Ovary (tissue), 9 donors: ENCODE results near the gene ELL2. TPM values are rescaled to one million over a fixed set of nuclear protein-coding genes. Genes with fewer than 3 reads are reported as not detected.

ENCODE experiments used
- DNase-seq, 5 donors: peaks; one replicate each; pipeline ENCODE4 v3.0.0-alpha.2; 2019 to 2020
- H3K27ac ChIP-seq, 2 donors: fragments of 200-600 bp; one replicate each; pipeline versions ENCODE4 v1.5.1 to v1.8.0; 2019 to 2022
- H3K27me3 ChIP-seq: fragments of 200-600 bp; one replicate; pipeline ENCODE4 v1.8.0; 2022
- H3K36me3 ChIP-seq: fragments of 200-600 bp; sonication (generic); one replicate; pipeline ENCODE4 v1.5.1; 2019
- H3K4me1 ChIP-seq: one replicate; pipeline ENCODE4 v1.8.1; 2013; ENCODE audit warnings: mild to moderate bottlenecking, moderate library complexity; ENCODE audit not compliant: insufficient read depth
- H3K4me3 ChIP-seq: fragments of 200-600 bp; sonication (generic); one replicate; pipeline ENCODE4 v1.5.1; 2017
- H3K9me3 ChIP-seq, 2 donors: fragments of 200-600 bp in 1 of 2; sonication (generic) in 1 of 2; one replicate each; pipeline versions ENCODE4 v1.5.1 to v1.8.1; 2013 to 2019; ENCODE audit warnings: mild to moderate bottlenecking in 1 of 2, moderate library complexity in 1 of 2
- EP300 ChIP-seq: sonication (generic); formaldehyde crosslinking; IDR thresholded peaks from one replicate; pipeline ENCODE4 v1.6.1; 2017; ENCODE audit warnings: antibody characterized with exemption
- POLR2A ChIP-seq: fragments of 450-650 bp; IDR thresholded peaks from one replicate; pipeline ENCODE4 v1.6.1; 2017; ENCODE audit warnings: antibody characterized with exemption, mild to moderate bottlenecking, moderate library complexity
- WGBS, 3 donors: extraction: QIAGEN DNeasy Blood & Tissue Kit in 1 of 3; methylation state at CpG; one replicate each; pipeline versions ENCODE4 v1.1.5 to v1.1.7; 2013 to 2017; 5-methylcytosine and 5-hydroxymethylcytosine counted together
- intact Hi-C, 4 donors: fragments of 100-400 bp; cut with DNase I; formaldehyde crosslinking; loops; one replicate each; pipeline versions ENCODE4 v1.11.0 to v1.15.1; 2022 to 2023
- polyA plus RNA-seq, 2 donors: library from polyadenylated mRNA; stranded (reverse); fragments of 200-250 nt in 1 of 2; fragments of 350-450 nt in 1 of 2; fragmentation: Illumina TruSeq in 1 of 2; extraction: RNeasy Lipid Tissue Mini Kit (QIAGEN cat#74804) in 1 of 2; gene quantifications; one replicate each; pipeline ENCODE4 v1.2.3, GENCODE V29; 2013 to 2014
- total RNA-seq, 7 donors: library from RNA; depleted of rRNA in 2 of 7; stranded (reverse); fragments of >200 nt in 2 of 7; fragmentation: NEBNext Ultra II Directional in 3 of 7; extraction: Animal tissue kit (Norgen Biotek cat#: 25700) in 3 of 7; gene quantifications; one replicate each; pipeline versions ENCODE4 v1.1.0 to v1.2.4, GENCODE V29; 2016 to 2023
- TF ChIP-seq, protein P1 (sequence below), 3 donors: fragments of 450-650 bp in 2 of 3; fragments of 200-600 bp in 1 of 3; IDR thresholded peaks; one replicate each; pipeline versions ENCODE4 v1.5.1 to v1.8.0; 2016 to 2022; ENCODE audit warnings: antibody characterized with exemption in 3 of 3, mild to moderate bottlenecking in 1 of 3
- donor health status: DM: no; HTN: no; CAD: no; lungs with moderate emphysema.
- donor health status: DM: no; HTN: no; CAD: no.
- donor health status: Bipolar disorder and iron deficiency.
- donor health status: DM: yes; HTN: yes; CAD: no.
- donor health status: DM: no; HTN: no; CAD: no.
- donor health status: DM: yes; HTN: yes; CAD: no.

ELL2 gene
- total and polyA plus RNA-seq, 9 donors: 7.2 to 73.2 (median 25.1) TPM

DNA sequence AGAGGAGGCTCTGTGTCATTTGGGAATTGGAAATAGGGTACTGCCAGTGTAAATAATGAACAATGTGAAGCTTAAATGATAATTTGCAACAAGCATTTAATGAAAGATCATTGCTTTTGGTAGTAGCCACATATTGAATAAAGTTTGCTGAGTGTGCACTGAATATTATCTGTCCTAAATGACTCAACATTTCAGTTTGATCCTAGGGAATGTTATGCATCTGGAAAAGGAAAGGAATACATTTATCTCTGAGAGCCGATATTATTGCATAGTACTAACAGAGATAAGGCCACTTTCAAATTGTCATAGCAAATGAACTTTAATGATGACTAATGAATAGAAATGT, 8.7 kb upstream of the ELL2 start:
- whole genome bisulfite sequencing, 3 donors: 58 to 77% (median 66%) methylated on average over 1 of the region's 1 CpG
- intact Hi-C loops: no loop called here
- no peaks in the 10 kb centered on the region for H3K4me1 ChIP-seq

DNA sequence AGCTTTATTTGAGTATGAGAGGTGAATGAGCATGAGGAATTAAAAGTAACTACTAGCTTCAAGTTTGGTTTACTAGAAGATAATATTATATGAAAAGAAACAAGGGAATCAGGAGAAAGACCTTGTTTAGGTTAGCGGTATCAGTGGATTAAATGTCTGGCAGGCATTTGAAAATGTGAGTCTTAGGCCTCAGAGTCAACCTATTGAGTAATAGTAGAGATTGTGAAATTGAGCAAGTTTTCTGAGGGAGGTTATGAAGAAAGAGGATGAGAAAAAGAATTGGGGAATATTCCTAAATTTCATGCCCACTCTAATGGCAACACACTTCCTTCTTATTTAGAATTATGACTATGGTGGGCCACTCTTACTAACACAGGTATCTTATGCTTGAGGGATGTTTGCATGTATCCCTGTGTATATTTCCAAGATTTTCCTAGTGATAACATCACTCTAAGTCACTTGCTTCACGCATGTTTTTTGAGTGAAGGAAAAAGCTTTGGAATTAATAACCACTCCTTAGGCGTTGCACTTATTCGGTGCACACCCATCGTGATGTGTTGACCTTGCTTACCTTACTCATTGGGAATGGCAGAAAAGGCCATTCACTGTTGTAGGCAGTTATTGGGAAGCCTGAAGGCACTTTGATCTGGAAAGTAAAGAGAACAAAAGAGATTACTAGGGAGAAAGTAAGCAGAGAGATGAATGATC, 8.2 kb upstream of the ELL2 start:
- no peak for DNase-seq
- no peaks in the 10 kb centered on the region for H3K36me3 ChIP-seq
- intact Hi-C loops: no loop called here
- H3K9me3 ChIP-seq: no peaks in the 10 kb centered on the region
- no peaks in the 10 kb centered on the region for H3K27me3 ChIP-seq
- 92 to 95% (median 94%) methylated on average over 5 of the region's 5 CpGs for WGBS, 3 donors
- no peak overlapping the region for H3K27ac ChIP-seq
- TF ChIP-seq EP300 (no peak), POLR2A (no peak)
- TF ChIP-seq, protein P1, sequence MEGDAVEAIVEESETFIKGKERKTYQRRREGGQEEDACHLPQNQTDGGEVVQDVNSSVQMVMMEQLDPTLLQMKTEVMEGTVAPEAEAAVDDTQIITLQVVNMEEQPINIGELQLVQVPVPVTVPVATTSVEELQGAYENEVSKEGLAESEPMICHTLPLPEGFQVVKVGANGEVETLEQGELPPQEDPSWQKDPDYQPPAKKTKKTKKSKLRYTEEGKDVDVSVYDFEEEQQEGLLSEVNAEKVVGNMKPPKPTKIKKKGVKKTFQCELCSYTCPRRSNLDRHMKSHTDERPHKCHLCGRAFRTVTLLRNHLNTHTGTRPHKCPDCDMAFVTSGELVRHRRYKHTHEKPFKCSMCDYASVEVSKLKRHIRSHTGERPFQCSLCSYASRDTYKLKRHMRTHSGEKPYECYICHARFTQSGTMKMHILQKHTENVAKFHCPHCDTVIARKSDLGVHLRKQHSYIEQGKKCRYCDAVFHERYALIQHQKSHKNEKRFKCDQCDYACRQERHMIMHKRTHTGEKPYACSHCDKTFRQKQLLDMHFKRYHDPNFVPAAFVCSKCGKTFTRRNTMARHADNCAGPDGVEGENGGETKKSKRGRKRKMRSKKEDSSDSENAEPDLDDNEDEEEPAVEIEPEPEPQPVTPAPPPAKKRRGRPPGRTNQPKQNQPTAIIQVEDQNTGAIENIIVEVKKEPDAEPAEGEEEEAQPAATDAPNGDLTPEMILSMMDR (IDR thresholded peaks at IDR 0.05): no peak
- no peak overlapping the region for H3K4me3 ChIP-seq
- H3K4me1 ChIP-seq: no peaks in the 10 kb centered on the region

More for the DNA sequence above, 8.7 kb upstream of the ELL2 start:
- DNase-seq: no peak
- H3K27ac ChIP-seq: no peak overlapping the region
- no peak overlapping the region for H3K4me3 ChIP-seq
- H3K9me3 ChIP-seq: no peaks in the 10 kb centered on the region
- TF ChIP-seq POLR2A: no peak
- no peaks in the 10 kb centered on the region for H3K36me3 ChIP-seq
- no peaks in the 10 kb centered on the region for H3K27me3 ChIP-seq

DNA sequence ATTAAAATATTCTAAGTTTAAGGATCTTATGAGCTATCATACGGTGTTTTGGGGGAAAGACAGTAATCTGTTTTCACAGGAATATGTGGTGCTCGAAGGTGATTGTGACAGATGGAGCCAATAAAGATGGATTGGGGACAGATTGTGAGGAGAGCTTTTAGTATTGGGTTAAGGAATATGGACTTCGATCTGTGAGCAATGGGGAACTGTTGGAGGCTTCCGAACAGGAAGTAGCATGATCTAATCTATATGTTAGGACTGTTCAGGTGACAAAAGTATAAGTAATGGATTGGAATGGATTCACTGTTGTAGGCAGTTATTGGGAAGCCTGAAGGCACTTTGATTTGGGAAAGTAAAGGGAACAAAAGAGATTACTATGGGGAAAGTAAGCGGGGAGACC, 7.4 kb upstream of the ELL2 start:
- Histone ChIP-seq H3K9me3 (no peaks in the 10 kb centered on the region), H3K27ac (no peak overlapping the region), H3K4me1 (no peaks in the 10 kb centered on the region), H3K36me3 (no peaks in the 10 kb centered on the region), H3K27me3 (no peaks in the 10 kb centered on the region), H3K4me3 (no peak overlapping the region)
- DNase-seq: no peak
- intact Hi-C loops: no loop called here
- TF ChIP-seq EP300 (no peak), POLR2A (no peak)
- TF ChIP-seq, protein P1 (IDR thresholded peaks at IDR 0.05): no peak
- 84 to 96% (median 93%) methylated on average over 5 of the region's 5 CpGs for WGBS, 3 donors

- peaks cover under 1% of the 10 kb centered on the region for H3K4me1 ChIP-seq
- no peak overlapping the region for H3K27ac ChIP-seq
- H3K27me3 ChIP-seq: no peaks in the 10 kb centered on the region
- TF ChIP-seq, protein P1 (IDR thresholded peaks at IDR 0.05): no peak
- TF ChIP-seq POLR2A (no peak), EP300 (no peak)
- H3K36me3 ChIP-seq: no peaks in the 10 kb centered on the region
- intact Hi-C loops: no loop called here
- H3K4me3 ChIP-seq: no peak overlapping the region
- DNase-seq: no peak
- H3K9me3 ChIP-seq: no peaks in the 10 kb centered on the region
- WGBS, 3 donors: 95 to 98% (median 96%) methylated on average over 1 of the region's 1 CpG
Measured at GRCh38 chr5:95967236-95967635, 5.6 kb upstream of the ELL2 start.

DNA sequence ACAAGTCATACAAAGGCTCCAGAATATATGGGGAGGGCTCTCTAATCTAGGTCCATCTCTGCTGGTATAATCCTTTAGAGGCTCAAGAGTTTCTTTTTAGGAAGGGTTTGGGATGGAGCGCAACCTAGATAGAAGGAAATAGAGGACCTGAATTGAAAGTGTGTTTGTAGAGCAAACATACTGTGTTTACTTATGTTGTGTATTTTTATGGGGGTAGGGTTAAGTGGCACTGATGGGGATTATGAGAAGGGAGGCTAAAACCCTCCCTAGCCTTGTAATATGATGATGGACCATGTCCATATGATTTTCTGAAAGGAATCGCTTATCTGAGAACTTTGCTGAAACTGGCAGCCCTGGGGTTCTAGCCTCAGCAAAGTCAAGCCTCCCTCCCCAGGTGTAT, 4.4 kb upstream of the ELL2 start:
- intact Hi-C loops: no loop called here
- DNase-seq: no peak
- no peaks in the 10 kb centered on the region for H3K9me3 ChIP-seq
- peaks cover 1% of the 10 kb centered on the region for H3K4me1 ChIP-seq
- H3K27me3 ChIP-seq: no peaks in the 10 kb centered on the region
- H3K4me3 ChIP-seq: no peak overlapping the region
- H3K36me3 ChIP-seq: no peaks in the 10 kb centered on the region
- 98% methylated on average over 2 of the region's 2 CpGs for WGBS, 3 donors
- H3K27ac ChIP-seq: no peak overlapping the region
- no peak for TF ChIP-seq EP300
- no peak for TF ChIP-seq POLR2A
- TF ChIP-seq, protein P1 (IDR thresholded peaks at IDR 0.05): no peak
